Karpas-422 (cell line): ENCODE results near the gene SOST. TPM values are rescaled to one million over a fixed set of nuclear protein-coding genes. Genes with fewer than 3 reads are reported as not detected.

ENCODE experiments used
- DNase-seq: peaks from one replicate; pipeline ENCODE4 v3.0.0-alpha.2; 2015
- H2AFZ ChIP-seq: fragments of 200-600 bp; sonication (generic); 2 replicates; pipeline ENCODE4 v1.6.1; 2014; ENCODE audit warnings: antibody characterized with exemption, low read length, mixed read lengths
- H3K27ac ChIP-seq: fragments of 200-600 bp; sonication (generic); 2 replicates; pipeline ENCODE4 v1.5.1; 2014; ENCODE audit warnings: mild to moderate bottlenecking, low read length, moderate library complexity
- H3K27me3 ChIP-seq: fragments of 200-600 bp; sonication (generic); 2 replicates; pipeline ENCODE4 v1.6.1; 2014; ENCODE audit warnings: low read length, mixed read lengths
- H3K36me3 ChIP-seq: fragments of 200-600 bp; sonication (generic); 2 replicates; pipeline ENCODE4 v1.6.1; 2014; ENCODE audit warnings: low read length, mixed read lengths; ENCODE audit not compliant: insufficient read depth
- H3K4me1 ChIP-seq: fragments of 200-600 bp; sonication (generic); 2 replicates; pipeline ENCODE4 v1.6.1; 2014; ENCODE audit warnings: mild to moderate bottlenecking, low read length, mixed read lengths
- H3K4me2 ChIP-seq: fragments of 200-600 bp; sonication (generic); 2 replicates; pipeline ENCODE4 v1.6.1; 2014; ENCODE audit warnings: low read length, low read depth, mild to moderate bottlenecking; ENCODE audit not compliant: poor library complexity, severe bottlenecking
- H3K4me3 ChIP-seq: fragments of 200-600 bp; sonication (generic); 2 replicates; pipeline ENCODE4 v1.5.1; 2014; ENCODE audit warnings: mild to moderate bottlenecking, antibody characterized with exemption, low read length, mixed read lengths
- H3K79me2 ChIP-seq: fragments of 200-600 bp; sonication (generic); 2 replicates; pipeline ENCODE4 v1.6.1; 2014; ENCODE audit warnings: mild to moderate bottlenecking, low read length, mixed read lengths
- H3K9ac ChIP-seq: fragments of 200-600 bp; sonication (generic); 2 replicates; pipeline ENCODE4 v1.6.0; 2014; ENCODE audit warnings: low read length
- H3K9me2 ChIP-seq: fragments of 200-600 bp; sonication (generic), shearing (Covaris generic); replicated peaks from 2 replicates; pipeline ENCODE4 v1.6.0; 2014; ENCODE audit warnings: mild to moderate bottlenecking, low read length, moderate library complexity; ENCODE audit not compliant: insufficient read depth
- H3K9me3 ChIP-seq: fragments of 300-700, 200-600 bp; sonication (generic); 2 replicates; pipeline ENCODE4 v1.6.1; 2014; ENCODE audit warnings: low read length, mixed read lengths
- H4K20me1 ChIP-seq: fragments of 200-600 bp; sonication (generic); 2 replicates; pipeline ENCODE4 v1.6.1; 2014; ENCODE audit warnings: mild to moderate bottlenecking, antibody characterized with exemption, low read length, low read depth; ENCODE audit not compliant: insufficient read depth
- total RNA-seq: library from RNA; depleted of rRNA; stranded (reverse); fragments of >200 nt; shearing (Covaris generic); gene quantifications from 2 replicates; pipeline ENCODE4 v1.2.3, GENCODE V29; 2014; ENCODE audit warnings: low replicate concordance

SOST gene
- total RNA-seq, 1 experiment from 2014 or later, result not detected

DNA sequence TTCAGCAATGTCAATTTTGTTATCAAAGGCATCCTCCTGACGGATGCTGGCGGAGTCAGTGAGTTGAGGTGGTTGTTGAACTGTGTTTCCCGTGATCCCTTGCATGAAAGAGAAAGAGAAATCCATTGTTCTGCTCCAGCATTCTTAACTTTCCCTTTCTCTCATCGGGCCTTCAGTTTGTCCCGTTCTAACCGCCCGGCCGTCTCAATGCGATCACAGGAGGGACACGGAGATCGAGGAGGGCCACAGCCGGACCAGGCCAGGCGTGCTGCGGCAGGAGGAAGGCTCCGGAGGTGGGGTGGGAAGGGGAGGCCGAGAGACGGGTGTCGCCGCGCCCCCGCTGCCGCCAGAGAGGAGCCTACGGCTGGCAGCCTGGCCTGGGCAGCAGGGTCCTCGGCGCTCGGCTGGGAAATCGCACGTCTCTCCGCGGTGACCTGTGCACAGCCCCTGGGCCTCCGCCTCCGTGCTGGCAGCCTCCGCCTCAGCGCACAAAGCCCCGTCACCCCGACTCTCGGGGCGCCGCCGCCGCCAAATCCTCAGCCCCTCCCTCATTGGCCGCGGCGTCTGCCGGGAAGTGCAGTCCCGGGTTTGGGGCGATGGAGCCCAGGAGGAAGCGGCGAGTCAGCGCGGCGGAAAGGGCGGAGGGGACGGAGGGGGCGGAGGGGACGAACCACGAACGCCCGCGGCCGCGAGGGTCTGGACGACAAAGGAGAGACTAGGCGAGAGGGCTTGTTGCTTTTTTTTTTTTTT, 38.1 kb downstream of the SOST start:
- Histone ChIP-seq H3K27ac (no peak overlapping the region), H3K9me2 (no peaks in the 10 kb centered on the region), H3K4me1 (peaks cover 14% of the 10 kb centered on the region), H3K9ac (peak overlapping the region; percentile 73), H3K9me3 (no peaks in the 10 kb centered on the region), H3K79me2 (no peaks in the 10 kb centered on the region), H3K4me3 (peak overlapping the region; percentile 68), H3K36me3 (no peaks in the 10 kb centered on the region), H3K27me3 (no peaks in the 10 kb centered on the region), H3K4me2 (peak overlapping the region; percentile 69), H2AFZ (peak overlapping the region; percentile 77), H4K20me1 (no peaks in the 10 kb centered on the region)
- DNase-seq, result peak; percentile 87

DNA sequence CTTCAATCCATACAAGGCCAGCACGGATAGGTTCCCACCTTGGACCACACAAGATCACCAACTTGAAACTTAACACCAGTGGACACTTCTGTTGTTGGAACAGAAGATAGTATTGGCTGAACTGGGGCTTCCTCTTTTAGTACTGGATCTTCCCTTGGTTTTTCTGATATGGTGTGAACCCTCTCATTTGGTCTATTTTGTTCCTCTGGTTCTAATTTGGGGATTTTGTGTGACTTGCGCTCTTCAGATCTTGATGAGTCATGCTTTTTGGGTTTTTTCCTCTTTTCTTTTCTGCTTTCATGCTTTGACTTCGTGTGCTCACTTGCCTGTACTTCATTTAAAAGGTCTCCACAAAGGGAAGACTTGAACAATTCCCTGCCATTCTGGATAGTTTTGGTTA, 39.0 kb downstream of the SOST start:
- H4K20me1 ChIP-seq, result no peaks in the 10 kb centered on the region
- DNase-seq, result peak; percentile 52
- no peaks in the 10 kb centered on the region for H3K9me3 ChIP-seq
- H3K27me3 ChIP-seq, result no peaks in the 10 kb centered on the region
- H3K9me2 ChIP-seq, result no peaks in the 10 kb centered on the region
- no peak overlapping the region for H3K4me2 ChIP-seq
- H3K79me2 ChIP-seq, result no peaks in the 10 kb centered on the region
- peaks cover 14% of the 10 kb centered on the region for H3K4me1 ChIP-seq
- H2AFZ ChIP-seq, result no peak overlapping the region
- H3K36me3 ChIP-seq, result no peaks in the 10 kb centered on the region
- H3K9ac ChIP-seq, result no peak overlapping the region
- H3K4me3 ChIP-seq, result no peak overlapping the region
- no peak overlapping the region for H3K27ac ChIP-seq

DNA sequence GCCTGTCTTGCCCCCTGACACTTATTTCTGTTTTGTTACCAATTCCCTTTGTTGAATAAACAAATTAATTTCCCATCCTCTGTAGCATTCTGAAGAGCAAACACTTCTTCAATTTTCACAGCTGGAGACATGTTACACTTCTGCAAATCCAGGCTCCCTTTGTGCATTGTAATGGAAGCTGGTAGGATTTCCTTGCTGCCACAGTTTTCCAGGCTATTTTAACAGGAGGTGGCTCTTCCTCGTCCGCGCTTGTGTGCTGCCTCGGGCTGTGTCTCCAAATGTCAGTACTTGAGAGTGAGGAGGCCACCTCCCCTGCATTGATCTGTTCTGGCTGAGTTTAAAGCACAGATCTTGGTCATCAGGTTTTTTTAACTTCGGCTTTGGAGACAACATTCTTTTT, 40.0 kb downstream of the SOST start:
- no peaks in the 10 kb centered on the region for H3K27me3 ChIP-seq
- no peak overlapping the region for H3K9ac ChIP-seq
- no peak for DNase-seq
- H3K27ac ChIP-seq, result no peak overlapping the region
- H3K36me3 ChIP-seq, result no peaks in the 10 kb centered on the region
- no peaks in the 10 kb centered on the region for H3K9me2 ChIP-seq
- H2AFZ ChIP-seq, result no peak overlapping the region
- peaks cover 14% of the 10 kb centered on the region for H3K4me1 ChIP-seq
- no peak overlapping the region for H3K4me2 ChIP-seq
- no peak overlapping the region for H3K4me3 ChIP-seq
- no peaks in the 10 kb centered on the region for H3K9me3 ChIP-seq
- no peaks in the 10 kb centered on the region for H3K79me2 ChIP-seq
- no peaks in the 10 kb centered on the region for H4K20me1 ChIP-seq

DNA sequence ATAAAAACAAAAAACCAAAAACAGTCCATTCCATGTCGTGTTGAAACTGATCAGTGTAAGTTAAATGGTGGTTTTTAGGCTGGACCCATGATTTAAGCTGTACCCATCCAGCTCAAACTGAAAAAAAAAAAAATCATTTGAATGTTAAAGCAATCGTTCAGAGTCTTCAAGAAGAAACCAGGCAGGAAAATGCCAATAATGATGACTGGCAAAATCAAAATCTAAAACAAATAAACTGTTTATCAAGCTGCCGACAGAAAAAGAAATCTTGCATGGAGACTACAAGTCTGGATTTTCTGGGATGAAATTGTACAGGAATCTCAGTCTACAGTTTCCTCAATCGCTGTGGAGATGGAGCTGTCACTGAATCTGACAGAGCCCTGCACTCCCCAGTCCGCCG, 40.7 kb downstream of the SOST start:
- Histone ChIP-seq H3K36me3 (no peaks in the 10 kb centered on the region), H4K20me1 (no peaks in the 10 kb centered on the region), H3K4me1 (peaks cover 14% of the 10 kb centered on the region), H3K9ac (no peak overlapping the region), H3K4me3 (no peak overlapping the region), H2AFZ (no peak overlapping the region), H3K9me2 (no peaks in the 10 kb centered on the region), H3K9me3 (no peaks in the 10 kb centered on the region), H3K79me2 (no peaks in the 10 kb centered on the region), H3K4me2 (no peak overlapping the region), H3K27ac (no peak overlapping the region), H3K27me3 (no peaks in the 10 kb centered on the region)
- DNase-seq, result no peak

DNA sequence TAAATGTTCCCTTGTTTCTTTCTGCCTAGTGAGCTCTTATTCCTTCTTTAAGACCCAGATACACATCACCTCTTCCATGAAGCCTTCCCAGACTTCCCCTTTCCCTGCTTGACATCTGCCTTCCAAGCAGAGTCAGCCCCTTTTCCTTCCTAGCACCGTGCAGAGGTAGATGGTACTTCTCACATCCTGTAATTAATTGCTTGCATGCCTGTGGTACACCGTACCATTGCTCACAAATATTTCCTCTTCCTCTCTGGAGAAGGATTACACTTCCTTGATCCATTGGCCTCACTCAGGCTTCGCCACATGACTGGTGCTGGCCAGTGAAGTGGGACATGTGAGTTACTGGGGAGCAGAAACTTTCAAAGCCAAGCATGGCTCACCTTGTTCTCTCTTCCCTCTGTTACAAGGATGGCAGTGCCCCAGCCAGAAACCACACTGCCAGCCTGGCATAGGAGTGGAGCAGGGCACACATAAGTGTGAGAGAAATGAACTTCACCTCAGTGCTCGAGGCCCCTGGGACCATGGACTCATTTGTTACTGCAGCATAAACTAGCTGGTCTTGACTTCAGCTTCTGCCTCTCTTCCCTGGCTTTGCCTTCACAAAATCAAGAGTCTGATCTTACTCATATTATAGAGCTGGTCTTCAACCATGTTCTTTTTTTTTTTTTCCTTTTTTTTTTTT, 44.0 kb downstream of the SOST start:
- H3K9ac ChIP-seq, result no peak overlapping the region
- H3K27ac ChIP-seq, result no peak overlapping the region
- no peaks in the 10 kb centered on the region for H3K9me2 ChIP-seq
- no peak for DNase-seq
- no peak overlapping the region for H3K4me2 ChIP-seq
- no peak overlapping the region for H2AFZ ChIP-seq
- H3K27me3 ChIP-seq, result no peaks in the 10 kb centered on the region
- no peaks in the 10 kb centered on the region for H3K9me3 ChIP-seq
- no peak overlapping the region for H3K4me3 ChIP-seq
- no peaks in the 10 kb centered on the region for H3K36me3 ChIP-seq
- H3K4me1 ChIP-seq, result no peaks in the 10 kb centered on the region; the same call in 1 of the 2 replicates
- no peaks in the 10 kb centered on the region for H3K79me2 ChIP-seq
- no peaks in the 10 kb centered on the region for H4K20me1 ChIP-seq

DNA sequence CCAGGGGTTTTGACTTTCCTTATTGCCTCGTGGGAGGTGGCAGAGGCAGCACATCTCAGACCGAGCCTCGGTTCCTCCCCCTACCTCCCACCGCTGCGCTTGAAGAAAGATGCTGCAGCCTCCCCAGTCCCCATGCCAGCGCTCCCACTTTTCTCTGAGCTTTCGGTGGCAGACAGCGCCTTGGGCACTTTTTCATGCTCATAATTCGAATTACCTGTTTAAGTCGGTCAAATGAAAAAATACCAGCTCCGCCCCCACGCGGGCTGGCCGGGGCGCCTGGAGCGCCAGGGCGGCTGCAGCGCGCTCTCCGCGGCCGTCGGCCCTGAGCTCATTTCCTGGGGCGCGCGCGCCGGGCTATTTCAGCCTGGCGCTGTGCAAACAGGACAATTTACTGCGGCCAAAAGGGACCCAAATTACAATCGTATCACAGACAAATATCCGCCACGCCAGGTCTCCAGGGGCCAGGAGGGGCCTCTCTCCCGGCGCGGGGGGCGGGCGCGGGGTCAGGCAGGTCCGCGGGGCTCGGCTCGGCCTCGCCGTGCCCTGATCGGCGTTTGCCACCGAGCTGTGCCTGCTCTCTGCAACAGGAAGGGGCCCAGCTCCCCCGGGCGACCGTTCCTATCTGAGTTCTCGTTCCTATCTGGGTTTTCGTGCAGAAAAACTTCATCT, 45.0 kb downstream of the SOST start:
- no peak for DNase-seq
- Histone ChIP-seq H4K20me1 (no peaks in the 10 kb centered on the region; the same call in 1 of the 2 replicates), H3K9me3 (no peaks in the 10 kb centered on the region), H3K27me3 (no peaks in the 10 kb centered on the region), H3K4me1 (no peaks in the 10 kb centered on the region), H3K36me3 (no peaks in the 10 kb centered on the region), H3K4me2 (no peak overlapping the region), H3K79me2 (no peaks in the 10 kb centered on the region), H3K27ac (no peak overlapping the region), H3K9me2 (no peaks in the 10 kb centered on the region), H3K4me3 (no peak overlapping the region), H3K9ac (no peak overlapping the region), H2AFZ (no peak overlapping the region)

DNA sequence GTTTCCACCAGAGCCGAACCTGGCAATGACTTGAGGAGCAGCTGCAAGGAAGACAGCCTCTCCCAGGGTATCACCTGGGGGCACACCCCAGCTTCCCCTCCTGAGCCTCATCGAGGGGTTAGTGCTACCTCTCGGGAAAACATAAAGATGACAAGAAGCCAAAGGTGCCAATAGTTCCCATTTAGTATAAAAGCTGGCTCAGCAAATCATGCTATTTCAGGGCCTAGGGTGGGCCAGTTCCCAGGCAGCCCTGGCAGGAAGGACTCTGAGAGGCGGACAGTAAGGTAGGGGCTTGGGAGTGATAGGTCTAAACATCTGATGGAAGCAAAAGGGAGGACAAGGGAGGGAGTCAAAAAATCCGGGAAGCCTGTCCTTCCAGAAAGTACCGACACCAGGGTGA, 46.2 kb downstream of the SOST start:
- H3K27ac ChIP-seq, result no peak overlapping the region
- H3K79me2 ChIP-seq, result no peaks in the 10 kb centered on the region
- H3K4me2 ChIP-seq, result no peak overlapping the region
- H3K9me3 ChIP-seq, result no peaks in the 10 kb centered on the region
- H4K20me1 ChIP-seq, result no peaks in the 10 kb centered on the region; the same call in 1 of the 2 replicates
- no peak overlapping the region for H3K4me3 ChIP-seq
- H3K9me2 ChIP-seq, result no peaks in the 10 kb centered on the region
- H3K9ac ChIP-seq, result no peak overlapping the region
- H3K36me3 ChIP-seq, result no peaks in the 10 kb centered on the region
- no peak for DNase-seq
- H3K27me3 ChIP-seq, result no peaks in the 10 kb centered on the region
- H2AFZ ChIP-seq, result no peak overlapping the region
- H3K4me1 ChIP-seq, result no peaks in the 10 kb centered on the region

DNA sequence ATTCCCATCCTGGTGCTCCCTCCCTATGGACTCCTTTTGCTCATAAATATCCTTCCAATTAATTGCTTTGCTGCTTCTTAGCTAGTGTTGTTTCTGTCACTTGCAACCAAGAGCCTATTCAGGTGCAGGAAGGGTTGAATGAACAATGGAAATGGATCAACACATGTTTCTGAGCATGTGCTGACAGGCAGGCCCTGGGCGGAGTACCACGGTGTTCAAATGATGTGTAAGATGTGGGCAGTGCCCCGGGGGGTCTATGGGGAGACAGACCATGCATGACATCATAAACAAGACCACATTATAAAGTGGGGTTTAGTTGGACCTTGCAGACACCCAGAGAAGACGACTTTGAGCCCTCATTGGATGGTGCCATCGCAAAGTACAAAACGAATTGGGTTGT, 48.5 kb downstream of the SOST start:
- H3K4me3 ChIP-seq, result no peak overlapping the region
- no peak overlapping the region for H3K27ac ChIP-seq
- no peaks in the 10 kb centered on the region; the same call in 1 of the 2 replicates for H4K20me1 ChIP-seq
- H3K27me3 ChIP-seq, result no peaks in the 10 kb centered on the region
- no peaks in the 10 kb centered on the region for H3K9me2 ChIP-seq
- H3K4me2 ChIP-seq, result no peak overlapping the region
- H2AFZ ChIP-seq, result no peak overlapping the region
- H3K79me2 ChIP-seq, result no peaks in the 10 kb centered on the region
- no peak overlapping the region for H3K9ac ChIP-seq
- no peaks in the 10 kb centered on the region for H3K36me3 ChIP-seq
- no peaks in the 10 kb centered on the region for H3K4me1 ChIP-seq
- DNase-seq, result no peak
- H3K9me3 ChIP-seq, result no peaks in the 10 kb centered on the region
